HG02981 (cell line): ENCODE measurements around the gene TUBGCP6.

Experiments
- ATAC-seq: cut with Tn5 transposase; IDR thresholded peaks from one replicate; pipeline ENCODE4 v1.9.1; 2021; ENCODE audit warnings: mild to moderate bottlenecking, moderate library complexity; ENCODE audit not compliant: unreplicated experiment

The TUBGCP6 gene

GRCh38 chr22:50252082-50253045 lies 7.5 kb upstream of the TUBGCP6 start:
- no peak for ATAC-seq

DNA sequence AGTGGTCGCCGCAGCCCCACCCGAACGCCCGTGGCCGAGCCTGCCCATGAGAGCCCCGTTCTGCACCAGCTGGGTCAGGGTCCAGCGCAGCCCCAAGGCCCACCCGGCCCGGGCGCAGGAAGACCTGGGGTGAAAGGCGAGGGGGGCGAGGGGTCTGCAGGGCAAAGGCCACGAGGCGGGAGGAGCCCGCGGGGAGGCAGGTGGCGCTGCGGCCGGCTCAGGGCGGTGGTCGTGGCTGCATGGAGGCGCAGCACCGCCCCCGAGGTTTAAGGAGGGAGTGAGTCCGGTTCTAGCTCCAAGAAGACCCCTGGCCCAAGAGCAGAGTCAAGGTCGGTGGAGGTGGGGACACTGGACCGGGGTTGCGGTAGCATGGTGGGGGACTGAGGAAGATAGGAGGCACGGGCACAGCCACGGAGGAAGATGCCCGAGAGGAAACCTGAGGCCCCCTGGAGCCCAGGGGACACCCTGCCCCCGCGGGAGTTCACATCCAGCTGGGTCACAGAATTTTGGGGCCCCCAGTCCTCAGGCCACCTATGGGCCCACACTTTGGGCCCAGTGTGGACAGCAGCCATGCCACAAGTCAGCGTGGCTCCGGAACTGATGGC lies 6.8 kb upstream of the TUBGCP6 start:
- ATAC-seq: no peak

DNA sequence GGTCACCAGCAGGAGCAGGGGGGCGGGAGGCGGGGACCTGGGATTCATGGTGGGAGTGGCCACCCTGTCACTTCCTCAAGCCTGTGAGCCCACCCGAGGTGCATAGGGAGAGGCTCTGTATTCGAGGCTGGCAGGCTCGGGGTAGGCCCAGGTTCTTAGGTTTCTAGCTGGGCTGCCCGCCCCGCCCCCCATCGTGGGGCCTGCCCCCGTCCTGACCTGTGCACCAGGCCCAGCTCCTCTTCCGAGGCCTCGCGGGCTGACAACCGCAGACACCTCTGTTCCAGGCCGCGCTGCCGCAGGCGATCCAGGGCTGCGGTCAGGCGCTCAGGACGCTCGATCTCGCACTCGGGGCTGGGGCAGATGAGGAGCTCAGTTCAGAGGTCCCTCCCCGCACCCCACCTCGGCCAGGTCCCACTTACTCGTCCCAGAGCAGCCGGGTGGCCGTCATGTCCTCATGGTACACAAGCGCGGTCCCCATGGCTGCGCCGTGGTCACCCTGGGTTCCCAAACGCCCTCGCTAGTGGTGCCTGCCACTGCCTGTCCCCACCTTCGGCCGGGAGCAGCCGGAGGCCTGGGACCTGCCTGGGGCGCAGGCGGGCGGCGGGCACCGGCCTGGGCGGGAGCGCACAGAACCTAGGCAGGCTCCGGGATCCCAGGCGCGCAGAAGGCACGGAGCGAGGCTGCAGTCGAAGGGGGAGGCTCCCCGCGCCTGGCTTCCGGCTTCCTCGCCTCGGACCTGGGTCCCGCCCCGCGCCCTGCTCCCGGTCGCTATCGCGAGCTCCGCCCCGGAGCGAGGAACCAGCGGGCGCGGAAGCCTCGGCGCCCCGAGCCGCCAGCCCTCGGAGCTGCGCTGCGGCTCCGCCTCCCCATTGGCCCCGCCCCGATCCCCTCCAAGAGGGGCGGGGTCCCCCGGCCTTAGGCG lies 6.0 kb upstream of the TUBGCP6 start, which contains the start of gene HDAC10:
Gene HDAC10 (minus strand): TSS at position 711 of the 922 bp plus-strand sequence. CDS start 233 bp downstream, at position 478.
- ATAC-seq: peak; percentile 57

GRCh38 chr22:50250249-50250554 lies 5.4 kb upstream of the TUBGCP6 start:
- ATAC-seq: no peak

DNA sequence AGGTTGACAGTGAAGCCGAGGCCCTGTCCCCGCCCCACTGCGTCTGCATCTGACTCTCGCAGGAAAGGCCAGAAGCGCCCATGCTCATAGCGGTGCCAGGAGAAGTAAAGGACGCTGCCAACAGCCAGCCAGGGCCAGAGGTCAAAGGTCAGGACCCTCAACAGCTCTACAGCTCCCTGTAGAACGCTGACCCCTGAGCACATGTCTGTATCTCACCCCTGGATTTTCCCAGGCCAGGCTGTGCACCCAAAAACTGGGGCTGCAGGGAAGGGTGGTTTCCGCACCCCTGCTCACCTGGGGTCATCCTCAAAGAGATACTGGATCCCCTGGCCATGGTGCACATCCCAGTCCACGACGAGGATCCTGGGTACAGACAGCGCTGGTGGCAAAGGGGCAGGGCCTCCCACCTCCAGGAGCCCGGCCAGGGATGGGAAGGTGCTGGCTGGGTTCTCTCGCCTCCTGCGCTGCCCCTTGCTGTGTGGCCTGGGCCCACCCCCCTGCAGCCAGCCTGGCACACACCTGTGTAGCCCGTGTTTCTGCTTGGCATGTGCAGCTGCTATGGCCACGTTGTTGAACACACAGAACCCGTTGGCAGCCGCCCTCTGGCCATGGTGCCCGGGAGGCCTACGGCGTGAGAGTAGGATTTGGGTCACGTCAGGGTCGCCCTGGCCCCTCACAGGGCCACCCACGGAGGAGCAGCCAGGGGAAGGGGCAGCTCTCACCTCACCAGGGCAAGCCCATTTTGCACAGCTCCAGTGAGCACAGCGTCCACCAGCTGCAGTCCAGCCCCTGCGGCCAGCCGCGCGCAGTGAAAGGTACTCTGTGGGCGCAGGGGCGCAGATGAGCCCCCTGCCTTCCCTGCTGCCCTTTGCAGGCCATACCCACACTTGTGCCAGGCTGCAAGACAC lies 4.8 kb upstream of the TUBGCP6 start:
- ATAC-seq: no peak

DNA sequence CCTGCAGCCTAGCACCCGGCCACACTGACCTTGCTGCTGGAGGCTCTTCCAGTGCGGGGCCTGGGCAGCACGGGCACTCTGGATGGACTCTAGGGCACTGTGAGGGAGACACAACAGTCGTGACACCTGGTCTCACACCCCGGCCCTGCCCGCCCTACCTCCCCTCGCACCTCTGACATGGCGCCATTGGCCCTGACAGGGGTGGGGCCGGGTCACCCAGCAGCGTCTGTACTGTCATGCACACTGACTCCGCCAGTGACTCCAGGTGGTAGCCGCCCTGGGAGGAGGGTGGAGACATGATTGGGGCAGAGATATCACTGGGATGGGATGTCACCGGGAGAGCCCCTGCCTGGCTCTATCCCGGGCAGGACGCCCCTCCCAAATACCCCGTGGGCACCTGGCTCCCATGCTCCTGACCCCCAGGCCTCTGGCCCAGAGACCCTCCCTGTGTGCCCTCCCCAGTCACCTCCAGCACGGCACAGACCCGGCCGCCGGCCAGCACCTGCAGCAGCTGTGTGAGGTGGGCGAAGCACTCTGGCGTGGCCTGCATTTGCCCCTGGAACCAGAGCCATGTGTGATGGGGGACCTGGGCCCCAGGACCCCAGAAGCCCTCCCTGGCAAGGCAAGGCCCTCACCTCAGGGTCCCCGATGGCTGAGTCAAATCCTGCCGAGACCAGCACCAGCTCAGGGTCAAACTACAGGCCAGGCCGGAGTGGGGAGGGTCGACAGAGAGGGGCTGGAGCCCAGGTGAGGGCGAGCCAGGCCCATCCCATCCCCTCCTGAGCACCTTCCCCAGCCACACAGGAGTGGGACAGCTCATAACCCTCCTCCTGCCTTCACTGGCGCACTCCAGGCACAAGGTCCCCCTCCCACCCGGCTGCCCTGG lies 3.6 kb upstream of the TUBGCP6 start:
- ATAC-seq: no peak

DNA sequence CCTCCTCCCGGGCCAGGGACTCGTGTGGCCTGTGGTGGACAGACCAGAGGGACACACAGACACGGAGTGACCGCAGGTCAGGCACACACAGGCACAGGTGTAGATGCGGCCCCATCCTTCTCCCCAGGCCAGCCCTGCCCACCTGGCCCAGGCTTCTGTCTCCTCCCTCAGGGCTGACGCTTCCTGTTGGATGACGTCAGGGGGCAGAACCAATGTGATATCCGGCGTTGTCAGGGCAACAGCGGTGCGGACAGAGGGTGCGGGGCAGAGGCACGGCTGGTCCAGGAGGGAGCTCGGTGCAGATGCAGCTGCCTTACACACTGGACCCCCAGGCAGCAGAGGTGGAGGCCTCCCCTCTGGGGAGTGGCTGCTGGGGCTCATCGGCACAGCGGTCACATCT lies 2.9 kb upstream of the TUBGCP6 start:
- ATAC-seq: no peak

- ATAC-seq: no peak
Measured at GRCh38 chr22:50246242-50247175, 1.7 kb upstream of the TUBGCP6 start.

DNA sequence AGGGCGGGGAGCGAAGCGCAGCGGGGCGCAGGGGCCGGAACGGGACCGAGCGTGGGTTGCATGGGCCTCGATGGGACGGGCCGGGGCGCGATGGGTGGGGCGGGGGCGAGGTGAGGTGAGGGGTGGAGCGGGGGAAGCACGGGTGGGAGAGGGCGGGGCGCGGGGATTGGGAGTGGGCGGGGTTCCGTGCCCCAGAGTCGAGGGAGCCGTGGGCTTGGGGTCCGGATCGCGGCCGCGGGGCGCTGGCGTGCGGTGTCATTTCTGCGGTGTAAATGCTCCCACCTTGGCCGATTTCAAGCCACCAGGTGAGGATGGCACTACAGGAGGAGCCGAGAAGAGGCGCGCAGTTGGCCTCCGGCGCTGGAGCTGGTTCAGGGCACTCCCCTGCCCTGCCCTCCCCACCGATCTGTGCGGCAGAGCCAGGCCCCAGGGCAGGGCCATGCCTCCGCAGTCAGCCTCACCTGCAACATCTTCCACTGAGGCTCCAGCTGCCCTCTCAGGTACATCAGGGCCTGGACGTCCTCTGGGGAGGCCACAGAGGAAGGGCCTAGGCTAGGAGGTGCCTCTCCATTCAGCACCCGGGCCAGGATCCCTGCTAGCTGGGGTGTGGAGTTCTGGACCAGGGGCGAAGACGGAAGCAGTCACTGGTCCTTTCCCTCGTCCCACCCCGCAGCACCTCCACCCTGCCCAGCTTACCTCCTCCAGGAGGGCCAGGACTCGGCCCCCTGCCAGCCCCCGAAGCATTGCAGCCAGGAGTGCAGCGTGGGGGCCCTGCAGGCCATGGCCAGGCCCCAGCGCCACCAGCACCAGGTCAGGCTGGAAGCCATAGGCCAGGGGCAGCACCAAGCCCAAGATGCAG lies 620 bp upstream of the TUBGCP6 start:
- ATAC-seq: no peak

DNA sequence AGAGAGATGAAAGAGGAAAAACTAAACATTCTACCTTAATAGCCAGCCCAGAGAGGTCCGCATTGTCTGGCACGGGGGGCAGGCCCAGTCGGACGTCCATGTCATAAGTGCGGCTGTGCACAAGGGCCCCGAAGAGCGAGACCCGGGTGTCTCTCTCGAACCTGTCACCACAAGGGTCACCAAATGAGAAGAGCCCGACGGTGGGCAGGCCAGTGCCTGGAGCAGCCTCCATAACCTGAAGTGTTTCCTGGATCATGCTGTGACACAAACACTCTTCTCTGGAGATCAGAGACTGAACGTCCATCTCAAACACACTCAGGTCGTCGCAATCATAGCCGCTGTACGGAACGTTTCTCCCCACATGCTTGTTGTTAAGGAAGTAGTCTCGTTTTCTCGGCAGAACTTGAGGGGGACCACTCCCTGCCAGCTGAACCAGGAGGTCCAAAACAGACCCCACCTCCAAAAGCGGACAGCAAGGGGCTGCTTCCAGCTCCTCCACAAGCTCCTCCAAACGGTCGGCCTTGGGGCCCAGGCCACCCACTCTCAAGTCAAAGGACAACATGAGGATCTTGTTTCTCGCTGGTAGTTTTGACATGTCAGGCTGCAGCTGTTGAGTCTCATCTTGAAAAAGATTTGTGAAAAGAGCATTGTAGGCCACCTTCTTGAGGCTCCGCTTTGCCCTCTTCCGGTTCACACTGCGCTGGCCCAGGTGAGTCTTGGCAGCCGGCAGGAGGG lies 971 bp downstream of the TUBGCP6 start:
- peak; percentile 5 for ATAC-seq

DNA sequence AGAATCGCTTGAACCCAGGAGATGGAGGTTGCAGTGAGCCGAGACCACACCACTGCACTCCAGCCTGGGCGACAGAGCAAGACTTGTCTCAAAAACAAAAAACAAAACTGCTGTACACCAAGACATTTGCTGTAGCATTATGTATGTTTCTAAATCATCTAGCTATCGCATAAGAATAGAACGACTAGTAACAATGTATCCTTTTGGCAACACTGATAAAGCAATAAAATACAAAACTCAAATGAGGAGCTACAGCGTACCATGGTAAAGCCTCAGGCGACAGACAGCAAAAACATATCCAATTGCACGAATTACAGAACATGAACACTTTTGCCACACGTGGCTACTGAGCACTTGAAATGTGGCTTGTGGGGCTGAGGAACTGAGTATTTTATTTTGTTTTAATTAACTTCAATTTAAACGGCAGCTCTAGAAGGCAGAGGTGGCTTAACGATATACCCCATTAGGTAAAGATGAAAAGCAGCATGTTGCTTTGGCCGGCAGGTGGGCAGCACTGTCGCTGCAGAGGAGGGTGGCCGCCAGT lies 2.3 kb downstream of the TUBGCP6 start:
- ATAC-seq: no peak

- ATAC-seq: no peak
Measured at GRCh38 chr22:50238755-50239154, 6.1 kb downstream of the TUBGCP6 start.

- ATAC-seq: no peak
Measured at GRCh38 chr22:50236731-50237409, 8.0 kb downstream of the TUBGCP6 start.

DNA sequence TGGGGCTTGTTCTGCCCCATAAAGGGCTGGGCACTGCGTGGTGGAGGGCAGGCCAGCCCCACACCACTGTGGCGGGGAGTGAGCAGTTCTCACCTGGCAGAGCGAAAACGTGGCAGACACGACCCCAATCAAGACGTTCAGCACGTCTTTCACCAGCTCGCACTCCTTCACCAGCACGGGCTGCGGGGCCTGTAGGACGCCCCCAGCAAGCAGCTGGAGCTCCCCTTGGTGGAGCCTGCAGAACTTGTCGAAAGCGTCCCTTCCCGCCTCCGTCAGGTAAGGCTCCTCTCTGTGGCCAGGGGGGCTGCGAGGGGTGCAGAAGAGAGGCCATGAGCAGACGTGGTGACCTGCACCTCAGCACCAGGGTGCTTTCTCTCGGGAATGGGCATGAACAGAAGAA lies 11.6 kb downstream of the TUBGCP6 start:
- ATAC-seq: no peak

DNA sequence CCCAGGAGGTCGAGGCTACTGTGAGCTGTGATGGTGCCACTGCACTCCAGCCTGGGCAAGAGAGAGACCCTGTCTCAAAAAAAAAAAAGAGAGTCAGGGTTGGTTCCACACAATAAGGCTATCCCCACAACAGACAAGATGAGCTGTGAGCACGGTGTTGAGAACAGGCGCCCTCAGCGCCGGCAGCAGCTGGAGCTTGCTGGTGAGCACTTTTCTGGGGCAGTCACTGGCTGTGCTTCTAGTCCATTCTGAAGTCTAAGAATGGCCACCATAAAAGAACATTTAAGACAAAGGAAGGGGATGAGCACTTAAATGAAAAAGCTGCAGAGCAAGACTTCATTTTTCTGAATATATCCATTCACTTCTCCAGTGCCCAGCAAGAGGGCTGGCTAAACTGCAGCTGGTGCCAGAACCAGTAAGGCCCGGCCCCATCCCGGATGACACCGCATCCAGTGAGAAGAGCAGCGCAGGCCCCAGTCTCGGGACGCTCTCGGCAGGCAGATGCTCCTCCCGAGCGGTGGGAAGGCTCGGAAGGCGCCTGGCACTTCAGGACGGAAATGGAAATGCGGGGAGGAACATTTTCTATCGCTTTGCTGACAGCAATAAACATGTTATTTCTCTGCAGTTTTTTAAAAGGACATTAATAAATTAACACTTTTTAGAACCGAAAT lies 12.2 kb downstream of the TUBGCP6 start:
- ATAC-seq: no peak
